ENCODE measurements around the gene ATXN7L3. TPM values are rescaled to one million over a fixed set of nuclear protein-coding genes. Genes with fewer than 3 reads are reported as not detected.

The ATXN7L3 gene
- total RNA-seq, 1 experiment from 2014 or later = 59.3 TPM

DNA sequence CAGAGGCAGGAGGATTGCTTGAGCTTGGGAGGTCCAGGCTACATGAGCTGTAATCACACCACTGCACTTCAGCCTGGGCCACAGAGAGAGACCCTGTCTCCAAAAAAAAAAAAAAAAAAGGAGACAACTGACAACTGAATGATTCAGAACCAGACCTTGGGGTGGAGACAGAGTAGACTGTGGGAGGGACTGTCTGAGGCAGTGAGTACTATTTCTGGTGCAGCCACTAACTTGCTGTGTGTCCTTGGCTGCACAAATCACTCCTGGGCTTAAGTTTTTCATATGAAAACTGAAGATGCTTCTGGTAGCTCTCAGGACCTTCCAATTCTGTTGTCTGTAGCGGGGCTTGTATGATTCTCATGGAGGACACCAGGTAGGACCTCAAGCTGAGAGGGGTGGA lies 23.4 kb downstream of the ATXN7L3 start:
- no peaks in the 10 kb centered on the region for H3K9me3 ChIP-seq (ENCODE audit: insufficient read depth, low read depth)
- H3K27me3 ChIP-seq (ENCODE audit: insufficient read depth, low read depth) = no peaks in the 10 kb centered on the region
- no TSS peak for BruUV-seq (replicated peaks)
- TF ChIP-seq, protein P1, sequence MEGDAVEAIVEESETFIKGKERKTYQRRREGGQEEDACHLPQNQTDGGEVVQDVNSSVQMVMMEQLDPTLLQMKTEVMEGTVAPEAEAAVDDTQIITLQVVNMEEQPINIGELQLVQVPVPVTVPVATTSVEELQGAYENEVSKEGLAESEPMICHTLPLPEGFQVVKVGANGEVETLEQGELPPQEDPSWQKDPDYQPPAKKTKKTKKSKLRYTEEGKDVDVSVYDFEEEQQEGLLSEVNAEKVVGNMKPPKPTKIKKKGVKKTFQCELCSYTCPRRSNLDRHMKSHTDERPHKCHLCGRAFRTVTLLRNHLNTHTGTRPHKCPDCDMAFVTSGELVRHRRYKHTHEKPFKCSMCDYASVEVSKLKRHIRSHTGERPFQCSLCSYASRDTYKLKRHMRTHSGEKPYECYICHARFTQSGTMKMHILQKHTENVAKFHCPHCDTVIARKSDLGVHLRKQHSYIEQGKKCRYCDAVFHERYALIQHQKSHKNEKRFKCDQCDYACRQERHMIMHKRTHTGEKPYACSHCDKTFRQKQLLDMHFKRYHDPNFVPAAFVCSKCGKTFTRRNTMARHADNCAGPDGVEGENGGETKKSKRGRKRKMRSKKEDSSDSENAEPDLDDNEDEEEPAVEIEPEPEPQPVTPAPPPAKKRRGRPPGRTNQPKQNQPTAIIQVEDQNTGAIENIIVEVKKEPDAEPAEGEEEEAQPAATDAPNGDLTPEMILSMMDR (conservative IDR thresholded peaks at IDR 0.05) = no peak
- no peak for TF ChIP-seq EZH2 (IDR thresholded peaks at IDR 0.05; ENCODE audit: low read depth)
- peaks cover 11% of the 10 kb centered on the region; the same call in 1 of the 2 replicates for H3F3A ChIP-seq (ENCODE audit: insufficient read depth, low read depth)
- CTCF ChIA-PET = no interaction called here
- DNase-seq = no peak
- H2AFZ ChIP-seq = no peak overlapping the region
- no peaks in the 10 kb centered on the region for H4K20me1 ChIP-seq (ENCODE audit: insufficient read depth)
- H3K9me2 ChIP-seq (ENCODE audit: insufficient read depth) = no peaks in the 10 kb centered on the region
- H3K79me2 ChIP-seq (ENCODE audit: low read depth) = no peaks in the 10 kb centered on the region
- no peaks in the 10 kb centered on the region for H3K4me1 ChIP-seq (replicated peaks; ENCODE audit: insufficient read depth)
- POLR2A ChIA-PET (ENCODE audit: unreplicated experiment) = interaction anchor here (0.9 kb wide), 1 partner anchor 32 kb away, joined by 6 read pairs; no protein-coding TSS in a partner anchor
- H3K4me3 ChIP-seq = no peak overlapping the region
- H3K4me2 ChIP-seq = no peak overlapping the region
- H3K36me3 ChIP-seq (ENCODE audit: low read depth) = no peaks in the 10 kb centered on the region
- intact Hi-C loops (cut with micrococcal nuclease; ENCODE audit: unreplicated experiment) = no loop called here
- H3K27ac ChIP-seq = no peak overlapping the region

DNA sequence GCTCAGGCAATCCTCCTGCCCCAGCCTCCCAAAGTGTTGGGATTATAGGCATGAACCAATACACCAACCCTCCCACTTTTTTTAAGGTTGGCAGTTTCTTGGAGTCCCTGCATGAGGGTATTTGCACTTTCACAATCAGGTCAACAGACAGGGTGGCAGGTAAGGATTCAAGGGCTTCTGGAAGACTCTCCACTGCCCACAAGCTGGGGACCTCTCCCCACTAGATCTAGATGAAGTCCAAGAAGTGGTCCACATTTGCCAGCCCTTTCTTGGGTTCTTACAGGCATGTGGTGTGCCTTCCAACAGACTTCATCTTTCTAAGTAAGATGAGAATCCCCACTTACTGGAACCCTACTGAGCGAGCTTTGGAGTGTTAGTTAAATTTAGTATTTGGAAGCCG lies 25.3 kb downstream of the ATXN7L3 start:
- H2AFZ ChIP-seq = no peak overlapping the region
- no peaks in the 10 kb centered on the region for H3K79me2 ChIP-seq (ENCODE audit: low read depth)
- H3F3A ChIP-seq (ENCODE audit: insufficient read depth, low read depth) = peaks cover 11% of the 10 kb centered on the region; the same call in 1 of the 2 replicates
- ChIA-PET POLR2A (ENCODE audit: unreplicated experiment) (no interaction called here), CTCF (no interaction called here)
- no peaks in the 10 kb centered on the region for H3K9me2 ChIP-seq (ENCODE audit: insufficient read depth)
- no peaks in the 10 kb centered on the region for H3K4me1 ChIP-seq (replicated peaks; ENCODE audit: insufficient read depth)
- no peak for TF ChIP-seq EZH2 (IDR thresholded peaks at IDR 0.05; ENCODE audit: low read depth)
- TF ChIP-seq, protein P1 (conservative IDR thresholded peaks at IDR 0.05) = no peak
- H3K4me2 ChIP-seq = no peak overlapping the region
- no peak overlapping the region for H3K27ac ChIP-seq
- no peaks in the 10 kb centered on the region for H4K20me1 ChIP-seq (ENCODE audit: insufficient read depth)
- no TSS peak for BruUV-seq (replicated peaks)
- H3K36me3 ChIP-seq (ENCODE audit: low read depth) = no peaks in the 10 kb centered on the region
- intact Hi-C loops (cut with micrococcal nuclease; ENCODE audit: unreplicated experiment) = no loop called here
- H3K4me3 ChIP-seq = no peak overlapping the region
- DNase-seq = no peak
- no peaks in the 10 kb centered on the region for H3K9me3 ChIP-seq (ENCODE audit: insufficient read depth, low read depth)
- H3K27me3 ChIP-seq (ENCODE audit: insufficient read depth, low read depth) = no peaks in the 10 kb centered on the region

DNA sequence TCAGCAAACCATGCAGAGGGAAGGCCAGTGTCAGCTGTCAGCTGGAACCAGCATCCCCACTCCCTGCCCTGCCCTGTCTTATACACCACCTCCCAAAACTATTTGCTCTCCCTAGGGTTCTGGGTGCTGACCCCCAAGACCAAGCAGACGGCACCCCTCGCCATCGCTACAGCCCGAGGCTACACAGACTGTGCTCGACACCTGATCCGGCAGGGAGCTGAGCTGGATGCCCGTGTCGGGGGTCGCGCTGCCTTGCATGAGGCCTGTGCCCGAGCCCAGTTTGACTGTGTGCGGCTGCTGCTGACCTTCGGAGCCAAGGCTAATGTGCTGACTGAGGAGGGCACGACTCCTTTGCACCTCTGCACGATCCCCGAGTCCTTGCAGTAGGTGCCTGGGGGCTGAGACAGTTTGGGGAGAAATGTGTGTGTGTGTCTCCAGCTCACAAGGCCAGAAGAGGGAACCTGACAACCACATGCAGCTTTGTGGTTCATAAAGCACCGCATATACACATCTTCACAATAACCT lies 27.7 kb downstream of the ATXN7L3 start:
- no peak overlapping the region for H3K27ac ChIP-seq
- no peak overlapping the region for H3K4me2 ChIP-seq
- H3K9me2 ChIP-seq (ENCODE audit: insufficient read depth) = no peaks in the 10 kb centered on the region
- no TSS peak for BruUV-seq (replicated peaks)
- ChIA-PET POLR2A (ENCODE audit: unreplicated experiment) (no interaction called here), CTCF (interaction anchor here (0.6 kb wide), 1 partner anchor 72 kb away, joined by 3 read pairs; no protein-coding TSS in a partner anchor)
- DNase-seq = no peak
- intact Hi-C loops (cut with micrococcal nuclease; ENCODE audit: unreplicated experiment) = no loop called here
- no peaks in the 10 kb centered on the region for H3K36me3 ChIP-seq (ENCODE audit: low read depth)
- no peaks in the 10 kb centered on the region for H3K79me2 ChIP-seq (ENCODE audit: low read depth)
- H3F3A ChIP-seq (ENCODE audit: insufficient read depth, low read depth) = peaks cover 11% of the 10 kb centered on the region; the same call in 1 of the 2 replicates
- no peaks in the 10 kb centered on the region for H3K4me1 ChIP-seq (replicated peaks; ENCODE audit: insufficient read depth)
- H3K9me3 ChIP-seq (ENCODE audit: insufficient read depth, low read depth) = no peaks in the 10 kb centered on the region
- H4K20me1 ChIP-seq (ENCODE audit: insufficient read depth) = no peaks in the 10 kb centered on the region
- TF ChIP-seq, protein P1 (conservative IDR thresholded peaks at IDR 0.05) = no peak
- no peak for TF ChIP-seq EZH2 (IDR thresholded peaks at IDR 0.05; ENCODE audit: low read depth)
- H2AFZ ChIP-seq = no peak overlapping the region
- H3K4me3 ChIP-seq = no peak overlapping the region
- no peaks in the 10 kb centered on the region for H3K27me3 ChIP-seq (ENCODE audit: insufficient read depth, low read depth)

Data from PC-9 (cell line).